LNCAP (cell line): ENCODE results near the gene RPL7A.

ENCODE experiments used
- TF ChIP-seq, protein P1 (sequence below): fragments of 450-650 bp; IDR thresholded peaks from 2 replicates; pipeline ENCODE4 v1.5.1; 2017; ENCODE audit warnings: mild to moderate bottlenecking

RPL7A gene

DNA sequence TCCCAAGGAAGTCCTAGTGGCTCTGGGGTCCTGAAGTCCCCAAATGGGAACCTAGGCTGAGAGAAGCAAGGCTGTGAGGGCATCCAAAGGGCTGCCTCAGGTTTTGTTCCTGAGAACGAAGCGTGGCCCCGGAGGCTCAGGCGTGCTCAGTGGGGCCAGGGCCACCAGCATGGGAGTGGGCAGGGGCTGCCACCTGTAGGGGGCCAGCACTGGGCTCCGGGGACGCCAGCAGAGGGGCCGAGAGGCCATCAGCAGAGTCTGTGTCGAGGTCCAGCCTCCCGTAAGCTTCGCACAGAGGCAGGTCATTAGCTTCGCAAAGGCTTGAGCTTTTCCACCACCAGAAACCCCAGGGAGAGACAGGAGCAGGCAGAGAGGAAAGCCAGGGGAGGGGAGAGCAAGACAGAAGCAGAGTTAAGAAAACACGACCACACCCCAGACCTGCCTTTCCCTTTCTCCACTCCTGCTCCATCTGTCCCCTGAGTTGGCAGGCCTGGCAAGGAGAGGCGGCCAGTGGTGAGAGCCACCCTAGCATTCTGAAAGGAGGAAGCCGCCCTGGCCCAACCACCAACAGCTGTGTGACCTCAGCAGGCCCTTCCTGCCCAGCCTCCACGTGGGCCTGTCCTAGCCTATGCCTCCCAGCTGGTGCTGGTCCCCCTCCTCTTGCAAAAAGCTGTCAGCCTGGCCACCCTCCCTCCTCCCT, 6.5 kb upstream of the RPL7A start:
- TF ChIP-seq, protein P1, sequence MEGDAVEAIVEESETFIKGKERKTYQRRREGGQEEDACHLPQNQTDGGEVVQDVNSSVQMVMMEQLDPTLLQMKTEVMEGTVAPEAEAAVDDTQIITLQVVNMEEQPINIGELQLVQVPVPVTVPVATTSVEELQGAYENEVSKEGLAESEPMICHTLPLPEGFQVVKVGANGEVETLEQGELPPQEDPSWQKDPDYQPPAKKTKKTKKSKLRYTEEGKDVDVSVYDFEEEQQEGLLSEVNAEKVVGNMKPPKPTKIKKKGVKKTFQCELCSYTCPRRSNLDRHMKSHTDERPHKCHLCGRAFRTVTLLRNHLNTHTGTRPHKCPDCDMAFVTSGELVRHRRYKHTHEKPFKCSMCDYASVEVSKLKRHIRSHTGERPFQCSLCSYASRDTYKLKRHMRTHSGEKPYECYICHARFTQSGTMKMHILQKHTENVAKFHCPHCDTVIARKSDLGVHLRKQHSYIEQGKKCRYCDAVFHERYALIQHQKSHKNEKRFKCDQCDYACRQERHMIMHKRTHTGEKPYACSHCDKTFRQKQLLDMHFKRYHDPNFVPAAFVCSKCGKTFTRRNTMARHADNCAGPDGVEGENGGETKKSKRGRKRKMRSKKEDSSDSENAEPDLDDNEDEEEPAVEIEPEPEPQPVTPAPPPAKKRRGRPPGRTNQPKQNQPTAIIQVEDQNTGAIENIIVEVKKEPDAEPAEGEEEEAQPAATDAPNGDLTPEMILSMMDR: no peak

DNA sequence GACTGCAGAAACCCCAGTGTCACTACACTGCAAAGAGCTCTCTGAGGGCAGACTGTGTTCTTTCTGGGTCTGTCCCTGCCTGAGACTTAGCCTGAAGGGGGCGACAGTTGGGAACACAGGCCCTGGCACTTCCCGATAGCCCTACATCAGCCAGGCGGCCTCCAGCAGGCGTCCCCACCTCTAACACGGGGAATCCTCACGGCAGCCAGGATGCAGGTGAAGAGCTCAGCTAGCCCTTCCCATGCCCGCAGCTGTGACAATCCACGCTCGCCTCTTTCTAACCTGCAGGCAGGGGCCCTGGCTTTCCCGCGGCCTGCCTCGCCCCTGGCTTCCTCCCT, 6.0 kb upstream of the RPL7A start:
- TF ChIP-seq, protein P1: peak; percentile 16; the same call in 1 of the 2 replicates

DNA sequence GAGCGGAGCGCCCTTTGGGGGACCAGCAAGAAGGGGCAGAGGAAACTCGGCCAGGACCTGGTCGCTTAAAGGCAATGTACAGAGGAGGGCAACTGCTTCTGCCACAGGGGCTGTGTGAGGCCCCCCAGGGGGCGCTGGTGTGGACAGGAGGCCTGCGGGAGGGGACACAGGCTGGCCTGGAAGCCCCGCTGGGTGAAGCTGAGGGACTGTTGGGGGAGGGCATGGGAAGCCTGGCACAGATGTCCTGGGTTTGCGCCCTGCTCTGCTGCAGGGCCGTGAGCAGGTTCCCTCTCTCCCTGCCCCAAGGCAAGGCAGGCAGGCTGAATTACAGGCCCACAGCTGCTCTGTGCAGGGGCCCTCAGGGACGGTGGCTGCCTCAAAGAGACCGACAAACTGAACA, 5.4 kb upstream of the RPL7A start:
- TF ChIP-seq, protein P1: no peak

DNA sequence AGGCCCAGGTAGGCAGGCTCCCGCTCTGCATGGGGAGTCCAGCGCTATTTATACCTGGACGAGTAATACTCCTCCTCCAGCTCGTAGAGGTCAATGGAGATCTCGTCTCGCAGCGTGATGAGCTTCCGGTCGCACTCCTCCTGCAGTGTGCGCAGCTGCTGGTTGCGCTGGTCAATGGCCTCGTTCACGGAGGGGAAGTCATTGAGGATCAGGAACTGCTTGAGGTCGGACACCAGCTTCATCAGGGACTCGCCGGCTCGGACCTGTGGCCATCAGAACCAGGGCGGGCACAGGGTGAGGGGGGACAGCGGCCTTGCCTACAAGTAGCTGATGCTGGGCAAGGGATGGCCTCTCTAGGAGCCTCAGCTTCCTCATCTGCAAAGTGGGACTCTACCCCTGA, 3.9 kb upstream of the RPL7A start:
- TF ChIP-seq, protein P1: no peak

DNA sequence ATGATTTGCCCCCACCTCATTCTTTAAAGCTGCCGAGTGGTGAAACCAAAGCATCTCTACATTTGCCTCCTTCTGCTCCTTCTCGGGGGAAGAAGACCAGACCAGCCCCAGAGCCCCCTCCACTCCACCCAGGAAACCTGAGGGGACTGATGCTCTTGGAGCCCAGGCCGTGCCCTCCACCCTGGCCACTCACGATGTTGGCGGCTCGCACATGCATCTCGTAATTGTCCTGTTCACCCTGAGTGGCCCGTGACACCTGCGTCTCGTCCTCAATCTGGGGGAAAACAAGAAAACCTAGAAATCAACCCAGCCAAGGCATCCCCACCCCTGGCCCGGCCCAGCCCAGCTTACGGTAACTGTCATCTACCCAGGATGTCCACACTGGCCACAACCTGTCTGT, 3.0 kb upstream of the RPL7A start:
- TF ChIP-seq, protein P1: no peak

DNA sequence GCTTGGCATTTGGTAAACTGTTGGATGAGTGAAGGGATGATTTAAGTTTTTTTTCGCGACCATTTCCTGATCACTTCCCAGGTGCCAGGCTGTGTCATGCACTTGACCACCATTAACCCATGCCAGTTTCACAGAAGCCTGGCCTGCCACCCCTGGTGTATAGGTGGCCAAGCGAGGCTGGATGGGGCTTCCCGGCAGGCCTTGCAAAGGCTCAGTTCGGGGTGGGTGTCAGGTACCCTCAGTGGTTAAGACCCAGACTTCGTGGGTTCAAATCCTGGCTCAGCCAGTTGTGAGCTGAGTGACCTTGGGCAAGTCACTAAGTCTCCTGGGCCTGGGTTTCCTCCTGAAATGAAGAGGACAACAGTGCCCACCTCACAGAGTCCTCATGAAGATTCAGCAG, 2.4 kb upstream of the RPL7A start:
- TF ChIP-seq, protein P1: no peak

DNA sequence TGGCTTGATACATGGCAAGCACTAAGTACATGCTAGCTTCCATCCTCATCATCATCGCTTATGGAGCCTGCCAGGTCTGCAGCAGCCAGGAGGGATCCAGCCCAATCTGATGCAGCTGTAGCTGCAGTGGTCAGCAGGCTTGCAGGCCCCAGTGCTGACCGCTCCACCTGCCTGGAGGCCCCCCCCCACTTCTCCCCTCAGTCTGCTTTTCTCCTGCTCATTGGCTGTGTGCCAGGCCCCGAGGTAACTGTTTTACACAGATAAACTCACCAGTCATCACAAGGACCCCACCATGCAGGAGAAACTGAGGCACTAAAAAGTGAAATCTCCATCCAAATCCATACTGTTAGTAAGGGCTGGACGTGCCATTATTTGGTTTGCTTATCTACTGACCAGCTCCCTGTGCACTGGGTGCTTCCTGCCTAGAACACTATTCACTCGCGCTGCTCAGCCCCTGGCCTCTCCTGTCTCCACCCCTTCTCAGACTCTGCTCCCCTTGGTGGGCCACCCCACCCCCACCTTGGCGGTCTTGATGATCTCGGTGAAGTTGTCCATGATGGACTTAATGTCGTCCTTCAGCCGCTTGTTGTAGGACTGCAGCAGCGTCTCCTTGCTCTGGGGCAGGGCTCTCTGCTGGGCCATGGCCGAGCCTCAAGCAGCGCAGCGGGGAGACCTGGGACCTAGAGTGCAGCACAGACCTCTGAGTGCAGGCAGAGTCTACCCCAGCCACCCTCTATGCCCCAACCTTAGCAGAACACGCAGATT, 1.8 kb upstream of the RPL7A start:
- TF ChIP-seq, protein P1: no peak
